Measurements from ENCODE around the gene TBL1X.

DNA sequence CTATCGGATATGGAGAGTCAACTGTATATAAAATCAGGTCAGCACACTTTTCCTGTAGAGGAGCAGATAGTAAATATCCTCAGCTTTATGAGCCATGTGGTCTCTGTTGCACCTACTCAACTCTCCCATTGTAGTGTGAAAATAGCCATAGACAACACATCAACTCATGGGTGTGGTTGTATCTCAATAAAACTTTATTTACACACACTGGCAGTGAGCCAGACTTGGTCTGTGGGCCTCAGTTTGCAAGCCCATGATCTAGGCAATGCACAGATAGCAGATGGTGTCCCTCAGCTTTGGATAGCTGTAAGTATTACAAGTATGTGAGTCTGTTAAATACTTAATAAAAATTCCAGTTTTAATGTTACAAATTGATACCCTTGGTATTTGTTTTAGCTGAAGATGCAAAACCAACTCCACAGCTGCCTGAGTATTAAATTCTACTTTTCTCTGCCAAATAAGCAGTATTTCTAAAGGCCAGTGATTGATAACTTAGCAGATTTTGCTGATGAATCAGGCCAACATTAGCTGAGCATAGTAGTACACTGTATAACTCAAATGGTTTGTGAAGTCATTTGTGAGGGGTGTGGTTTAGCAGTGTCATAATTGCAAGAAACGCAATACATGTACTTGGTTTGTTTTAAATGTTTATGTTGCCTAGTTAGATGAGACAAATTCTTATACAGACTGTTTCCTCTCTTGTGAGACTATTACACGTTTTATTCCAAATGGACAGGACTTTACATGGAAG, 213.5 kb downstream of the TBL1X start:
- TF ChIP-seq POLR2A (IDR thresholded peaks at IDR 0.05; ENCODE audit: low read length): no peak
- TF ChIP-seq GATA1 (IDR thresholded peaks at IDR 0.05; ENCODE audit: low read depth, low read length): no peak
